ENCODE measurements around the gene TMEM213.
"Not testable (repeated sequence)": the region's sequence is repeated elsewhere in the genome, so short reads cannot be mapped to it uniquely, and the experiment has no call there.

TMEM213 gene

GRCh38 chr7:138798836-138799235, 1.0 kb downstream of the TMEM213 start:
- DNase-seq: no peak

DNA sequence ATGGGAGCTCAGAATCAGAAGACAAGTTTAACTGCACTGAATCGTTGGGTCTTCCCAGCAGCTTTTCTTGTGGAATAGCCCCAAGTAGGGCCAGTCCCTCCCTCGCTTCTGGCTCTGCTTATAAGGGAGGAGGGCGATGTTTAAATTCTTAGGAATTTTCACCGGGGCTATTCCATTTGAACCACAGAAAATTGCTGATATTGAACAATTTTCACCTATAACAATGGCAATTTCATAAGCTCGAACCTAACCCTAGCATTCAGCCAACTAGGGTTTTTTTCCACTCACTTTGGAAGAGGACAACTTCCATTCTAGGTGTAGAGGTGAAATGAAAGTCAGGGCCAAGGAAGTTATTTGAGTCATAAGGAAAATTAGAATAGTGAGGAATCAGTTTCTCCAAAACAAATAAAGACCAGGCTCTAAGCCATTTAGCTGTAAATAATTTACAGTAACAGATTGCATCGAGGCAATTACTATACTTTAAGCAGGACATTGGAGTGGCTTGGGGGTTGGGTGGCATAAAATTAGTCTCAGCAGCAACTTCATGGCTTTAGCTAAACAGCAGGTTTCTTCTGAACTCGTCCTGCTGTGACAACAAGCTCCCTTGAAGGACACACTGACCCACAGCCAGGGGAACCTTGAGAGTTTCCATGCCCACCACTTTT, 1.7 kb downstream of the TMEM213 start:
- no peak for DNase-seq

GRCh38 chr7:138801256-138801655, 3.5 kb downstream of the TMEM213 start:
- no peak for DNase-seq

DNA sequence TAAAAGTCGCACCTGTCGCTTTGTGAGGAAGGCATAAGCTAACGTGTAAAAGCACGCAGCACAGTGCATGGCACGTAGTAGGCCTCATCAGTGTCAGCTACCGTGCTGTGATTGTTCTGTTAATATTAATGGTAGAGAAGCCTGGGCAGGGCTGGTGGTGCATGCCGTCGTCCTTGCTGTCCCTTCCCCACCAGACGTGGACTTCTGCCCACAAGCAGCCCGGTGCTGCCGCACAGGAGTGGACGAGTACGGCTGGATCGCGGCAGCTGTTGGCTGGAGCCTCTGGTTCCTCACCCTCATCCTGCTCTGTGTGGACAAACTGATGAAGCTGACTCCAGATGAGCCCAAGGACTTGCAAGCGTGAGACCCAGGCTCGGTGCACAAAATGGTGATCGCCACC, 4.9 kb downstream of the TMEM213 start:
- no peak for DNase-seq

DNA sequence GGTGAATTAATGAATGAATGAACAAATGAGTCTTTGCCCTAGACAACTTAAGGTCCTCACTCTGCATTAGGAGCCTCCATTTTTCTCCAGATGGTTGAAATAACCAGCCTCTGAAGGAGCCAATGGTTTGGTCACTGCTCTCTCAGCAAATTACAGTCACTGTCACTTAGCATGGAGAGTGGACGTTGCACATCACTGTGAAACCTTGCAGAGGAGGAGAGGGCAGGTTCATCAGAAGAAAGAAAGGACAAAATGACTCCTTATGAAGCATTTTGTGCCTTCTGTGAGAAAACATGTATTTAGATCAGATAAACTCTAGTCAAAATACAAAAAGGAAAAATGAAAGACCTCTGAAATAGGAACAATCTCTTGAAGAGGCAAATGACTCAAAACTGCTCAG, 6.8 kb downstream of the TMEM213 start:
- DNase-seq: no peak

DNA sequence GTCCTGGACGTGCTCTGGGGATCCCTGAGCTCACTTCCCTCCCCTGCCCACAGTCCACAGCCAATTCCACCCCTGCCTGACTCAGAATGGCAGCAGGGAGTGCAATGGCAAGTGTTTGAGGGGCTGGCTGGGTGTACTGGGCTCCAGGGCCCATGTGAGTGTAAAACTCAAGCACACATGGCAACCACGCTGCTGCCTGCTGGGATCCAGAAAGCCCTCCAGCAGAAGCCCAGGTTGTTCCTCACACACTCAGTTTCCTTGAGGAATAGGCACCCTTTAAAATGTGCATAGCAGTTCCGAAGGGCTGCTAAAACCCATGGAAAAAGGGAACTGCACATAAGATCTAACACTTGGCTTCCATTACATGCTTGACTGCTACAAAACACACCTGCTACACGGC, 11.6 kb downstream of the TMEM213 start:
- DNase-seq: no peak

- DNase-seq: not testable (repeated sequence)
Measured at GRCh38 chr7:138811327-138811726, 13.5 kb downstream of the TMEM213 start.

GRCh38 chr7:138813945-138814344, 16.2 kb downstream of the TMEM213 start:
- no peak for DNase-seq

DNA sequence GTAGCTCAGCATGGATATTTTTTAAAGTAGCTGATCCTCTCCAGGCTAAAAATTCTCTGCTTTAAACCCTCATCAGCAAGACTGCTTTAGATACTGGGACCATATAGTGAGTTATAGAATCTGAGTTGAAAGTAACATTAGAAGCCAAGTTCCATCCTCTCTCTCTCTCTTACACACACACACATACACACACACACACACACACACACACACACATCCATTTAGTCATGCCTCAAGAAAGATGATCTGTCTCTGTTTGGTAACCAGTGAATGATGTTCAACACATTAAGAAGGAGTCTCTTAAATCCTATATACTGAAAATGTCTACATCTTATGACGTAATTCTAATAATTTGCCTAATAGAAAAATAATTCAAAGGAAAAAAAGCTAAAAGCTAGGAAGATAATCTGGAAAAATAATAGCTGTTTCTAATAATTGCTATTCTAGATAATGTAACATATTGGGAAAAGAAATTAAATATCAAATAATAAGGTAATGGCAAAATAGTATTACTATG, 17.1 kb downstream of the TMEM213 start:
- DNase-seq: no peak

- DNase-seq: no peak
Measured at GRCh38 chr7:138816650-138817049, 18.9 kb downstream of the TMEM213 start.

GRCh38 chr7:138819625-138820024, 21.8 kb downstream of the TMEM213 start:
- DNase-seq: no peak

DNA sequence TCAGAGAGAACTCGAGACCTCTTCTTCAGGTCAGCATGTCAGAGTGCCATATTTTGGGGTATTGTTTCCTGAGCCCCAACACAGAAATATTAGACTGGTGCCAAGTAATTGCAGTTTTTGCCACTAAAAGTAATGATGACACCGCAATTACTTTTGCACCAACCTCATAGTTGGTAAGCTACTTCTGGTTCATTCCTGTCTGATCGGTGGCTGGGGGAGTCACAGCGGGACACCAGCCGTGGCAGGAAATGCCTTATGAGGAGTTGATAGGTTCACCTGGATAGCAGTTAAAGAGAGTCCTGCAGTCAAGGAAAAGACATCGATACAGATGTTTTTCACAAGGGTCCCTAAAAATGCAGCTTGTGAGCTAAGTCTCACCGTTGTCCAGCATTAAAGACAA, 24.1 kb downstream of the TMEM213 start:
- no peak for DNase-seq

DNA sequence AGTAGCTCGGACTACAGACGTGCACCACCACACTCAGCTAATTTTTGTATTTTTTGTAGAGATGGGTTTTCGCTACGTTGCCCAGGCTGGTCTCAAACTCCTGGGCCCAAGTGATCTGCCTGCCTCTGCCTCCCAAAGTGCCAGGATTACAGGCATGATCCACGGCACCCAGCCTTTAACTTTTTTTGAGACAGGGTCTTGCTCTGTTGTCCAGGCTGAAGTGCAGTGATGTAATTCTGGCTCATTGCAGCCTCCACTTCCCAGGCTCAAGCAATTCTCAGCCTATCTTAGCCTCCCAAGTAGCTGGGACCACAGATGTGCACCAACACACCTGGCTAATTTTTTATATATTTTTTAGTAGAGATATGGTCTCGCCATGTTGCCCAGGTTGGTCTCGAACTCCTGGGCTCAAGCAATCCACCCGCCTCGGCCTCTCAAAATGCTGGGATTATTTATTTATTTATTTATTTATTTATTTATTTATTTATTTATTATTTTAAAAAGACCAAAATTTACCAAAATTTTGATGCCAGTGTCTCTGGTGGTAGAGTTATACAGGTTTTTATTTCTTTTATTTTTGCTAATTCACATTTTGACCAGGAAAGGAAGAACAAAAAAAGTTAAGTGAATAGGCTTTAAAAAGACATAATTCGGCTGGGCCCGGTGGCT, 25.2 kb downstream of the TMEM213 start:
- no peak for DNase-seq

GRCh38 chr7:138825049-138825721, 27.4 kb downstream of the TMEM213 start:
- no peak for DNase-seq

DNA sequence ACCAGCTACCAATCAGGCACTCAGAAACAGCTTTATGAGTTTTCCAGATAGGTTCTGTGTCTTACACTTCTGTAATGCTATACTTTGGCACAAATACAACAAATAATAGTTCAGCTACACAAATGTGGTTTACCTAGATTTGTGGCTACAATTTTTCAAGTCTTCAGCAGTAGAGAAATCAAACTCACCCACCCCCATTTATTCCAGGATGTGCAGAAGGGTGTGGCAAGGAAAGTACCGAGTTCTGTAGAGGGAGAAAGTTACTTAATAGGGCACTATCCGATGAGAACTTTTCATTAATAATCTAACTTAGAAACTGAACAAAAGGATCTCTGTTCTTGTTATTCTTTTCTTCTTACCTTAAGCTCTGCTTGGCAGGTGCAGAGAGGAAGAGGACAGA, 30.5 kb downstream of the TMEM213 start:
- no peak for DNase-seq

DNA sequence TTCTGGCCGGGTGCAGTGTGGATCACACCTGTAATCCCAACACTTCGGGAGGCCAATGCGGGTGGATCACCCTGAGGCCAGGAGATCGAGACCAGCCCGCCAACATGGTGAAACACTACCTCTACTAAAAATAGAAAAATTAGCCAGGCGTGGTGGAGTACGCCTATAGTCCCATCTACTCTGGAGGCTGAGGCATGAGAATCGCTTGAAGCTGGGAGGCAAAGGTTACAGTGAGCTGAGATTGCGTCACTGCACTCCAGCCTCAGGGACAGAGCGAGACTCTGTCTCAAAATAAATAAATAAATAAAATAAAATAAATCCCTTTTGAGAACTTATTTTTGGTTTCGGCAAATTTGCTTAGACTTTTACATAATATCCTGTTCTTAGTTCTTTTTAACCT, 31.5 kb downstream of the TMEM213 start:
- no peak for DNase-seq

DNA sequence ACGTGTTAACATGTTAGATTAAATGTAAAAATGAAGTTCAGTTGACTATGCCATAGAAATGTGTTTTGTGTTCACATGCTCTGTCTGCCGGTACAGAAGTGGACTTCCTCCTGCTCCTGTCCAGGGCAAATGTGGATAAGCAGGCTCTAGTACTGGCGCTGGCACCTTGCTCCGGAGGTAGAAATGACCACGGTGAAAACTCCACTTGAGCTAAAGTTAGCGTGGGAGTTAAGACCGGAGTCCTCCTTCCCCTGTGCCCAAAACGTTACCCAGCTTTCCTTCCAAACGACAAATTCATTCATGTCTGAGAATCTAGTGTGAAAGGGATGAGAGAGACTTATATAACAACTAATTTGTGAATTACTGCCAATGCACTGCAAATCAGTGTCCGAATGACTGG, 35.2 kb downstream of the TMEM213 start:
- DNase-seq: no peak

- DNase-seq: no peak
Measured at GRCh38 chr7:138833596-138833995, 35.8 kb downstream of the TMEM213 start.

- DNase-seq: no peak
Measured at GRCh38 chr7:138834583-138834982, 36.8 kb downstream of the TMEM213 start.

GRCh38 chr7:138835087-138835486, 37.3 kb downstream of the TMEM213 start:
- DNase-seq: no peak

- no peak for DNase-seq
Measured at GRCh38 chr7:138837627-138838026, 39.8 kb downstream of the TMEM213 start.

GRCh38 chr7:138838166-138838565, 40.4 kb downstream of the TMEM213 start:
- DNase-seq: no peak

- DNase-seq: no peak
Measured at GRCh38 chr7:138842111-138842510, 44.3 kb downstream of the TMEM213 start.

Data from activated CD4-positive, CD25-positive, alpha-beta regulatory T cell (primary cell).